ENCODE results near the gene KRT9. TPM values are rescaled to one million over a fixed set of nuclear protein-coding genes. Genes with fewer than 3 reads are reported as not detected.

Gene KRT9
- total RNA-seq, 4 donors from 2014 or later = 0.19 to 0.61 TPM; not detected in 2

GRCh38 chr17:41555105-41555887 is 16.6 kb downstream of the KRT9 start:
- H3K27me3 ChIP-seq = peaks cover 0 to 38% (median 0%) of the 10 kb centered on the region in 4 donors
- H3K36me3 ChIP-seq = no peaks in the 10 kb centered on the region
- 60 to 69% methylated on average over 5 of the region's 5 CpGs for WGBS, 2 donors
- no peak overlapping the region for H3K27ac ChIP-seq
- DNase-seq = no peak
- intact Hi-C loops (cut with DNase I) = loop anchor here (10.0 kb wide), 1 partner anchor 90 kb away; no protein-coding TSS in a partner anchor
- no peaks in the 10 kb centered on the region for H3K9me3 ChIP-seq
- no peak overlapping the region for H3K4me3 ChIP-seq
- H3K4me1 ChIP-seq = peaks cover 0 to 14% (median 4%) of the 10 kb centered on the region in 3 donors
- no peak for TF ChIP-seq CTCF (IDR thresholded peaks at IDR 0.05)
- TF ChIP-seq POLR2A (IDR thresholded peaks at IDR 0.05) = no peak

- Histone ChIP-seq H3K36me3 (no peaks in the 10 kb centered on the region), H3K4me3 (no peak overlapping the region), H3K4me1 (peaks cover 4 to 25% (median 11%) of the 10 kb centered on the region in 3 donors), H3K9me3 (no peaks in the 10 kb centered on the region), H3K27me3 (peaks cover 0 to 26% (median 0%) of the 10 kb centered on the region in 4 donors), H3K27ac (no peak overlapping the region)
- intact Hi-C loops (cut with DNase I) = loop anchor here (10.0 kb wide), 1 partner anchor 91 kb away; no protein-coding TSS in a partner anchor
- WGBS, 2 donors = 59 to 68% methylated on average over 7 to 8 of the region's 8 CpGs
- no peak for TF ChIP-seq CTCF (IDR thresholded peaks at IDR 0.05)
- no peak for TF ChIP-seq POLR2A (IDR thresholded peaks at IDR 0.05)
- no peak for DNase-seq
These were observed 17.7 kb downstream of the KRT9 start for GRCh38 chr17:41553987-41554680.

- no peak overlapping the region for H3K27ac ChIP-seq
- peaks cover 13 to 35% (median 21%) of the 10 kb centered on the region in 3 donors for H3K4me1 ChIP-seq
- intact Hi-C loops (cut with DNase I) = loop anchor here (10.0 kb wide), 1 partner anchor 92 kb away; no protein-coding TSS in a partner anchor
- H3K27me3 ChIP-seq = peaks cover 0 to 23% (median 0%) of the 10 kb centered on the region in 4 donors
- H3K36me3 ChIP-seq = no peaks in the 10 kb centered on the region
- H3K9me3 ChIP-seq = no peaks in the 10 kb centered on the region
- 53 to 59% methylated on average over 4 of the region's 4 CpGs for WGBS, 2 donors
- no peak for DNase-seq
- no peak overlapping the region for H3K4me3 ChIP-seq
- no peak for TF ChIP-seq POLR2A (IDR thresholded peaks at IDR 0.05)
- TF ChIP-seq CTCF (IDR thresholded peaks at IDR 0.05) = no peak
These were observed 18.7 kb downstream of the KRT9 start for GRCh38 chr17:41553176-41553575.

- Histone ChIP-seq H3K4me1 (peaks cover 19 to 42% (median 28%) of the 10 kb centered on the region in 3 donors), H3K27me3 (peaks cover 0 to 19% (median 0%) of the 10 kb centered on the region in 4 donors), H3K4me3 (no peak overlapping the region), H3K36me3 (no peaks in the 10 kb centered on the region), H3K27ac (no peak overlapping the region), H3K9me3 (no peaks in the 10 kb centered on the region)
- intact Hi-C loops (cut with DNase I) = loop anchor here (10.0 kb wide), 1 partner anchor 92 kb away; no protein-coding TSS in a partner anchor
- no peak for TF ChIP-seq POLR2A (IDR thresholded peaks at IDR 0.05)
- no peak for TF ChIP-seq CTCF (IDR thresholded peaks at IDR 0.05)
- no peak for DNase-seq
- WGBS, 2 donors = 82 to 88% methylated on average over 5 of the region's 5 CpGs
These were observed 19.4 kb downstream of the KRT9 start for GRCh38 chr17:41552455-41552854.

GRCh38 chr17:41551365-41551764 is 20.5 kb downstream of the KRT9 start:
- Histone ChIP-seq H3K27me3 (peaks cover 0 to 8% (median 0%) of the 10 kb centered on the region in 4 donors), H3K27ac (no peak overlapping the region), H3K4me1 (peaks cover 22 to 49% (median 29%) of the 10 kb centered on the region in 3 donors), H3K9me3 (no peaks in the 10 kb centered on the region), H3K36me3 (no peaks in the 10 kb centered on the region), H3K4me3 (no peak overlapping the region)
- TF ChIP-seq POLR2A (IDR thresholded peaks at IDR 0.05) = no peak
- no peak for TF ChIP-seq CTCF (IDR thresholded peaks at IDR 0.05)
- intact Hi-C loops (cut with DNase I) = loop anchor here (10.0 kb wide), 1 partner anchor 93 kb away; no protein-coding TSS in a partner anchor
- DNase-seq = no peak
- 45 to 51% methylated on average over 5 of the region's 5 CpGs for WGBS, 2 donors

All from esophagus squamous epithelium (tissue), 5 donors.